Embryonic facial prominence (tissue), 1 donor: ENCODE data around the gene BCL2L13.
"Not testable (repeated sequence)": the region's sequence is repeated elsewhere in the genome, so short reads cannot be mapped to it uniquely, and the experiment has no call there.

Source experiments
- DNase-seq: peaks from one replicate; pipeline ENCODE4 v3.0.0-alpha.2; 2016; ENCODE audit errors: extremely low spot score

Gene BCL2L13

GRCh38 chr22:17694193-17694592 lies 55.6 kb downstream of the BCL2L13 start:
- no peak for DNase-seq

DNA sequence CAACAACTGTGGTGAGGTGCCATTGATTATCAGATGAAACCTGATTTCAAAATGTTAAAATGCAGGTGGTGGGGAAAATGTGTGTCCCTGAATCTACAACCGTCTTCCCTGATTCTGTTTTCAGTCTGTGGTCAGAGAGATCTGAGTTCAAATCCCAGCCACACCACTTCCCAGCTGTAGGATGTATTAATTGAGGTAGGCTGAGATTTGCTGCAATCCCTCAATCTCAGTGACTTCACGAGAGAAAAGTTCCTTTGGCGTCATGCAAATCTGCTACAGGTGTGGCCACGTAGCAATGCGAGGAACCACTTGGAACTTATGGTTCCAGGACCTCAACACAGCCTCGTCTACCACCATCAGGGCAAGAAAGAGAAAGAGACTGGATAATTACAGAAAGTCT lies 56.2 kb downstream of the BCL2L13 start:
- DNase-seq = no peak

- DNase-seq = no peak
Observed at GRCh38 chr22:17695986-17696385, 57.4 kb downstream of the BCL2L13 start.

DNA sequence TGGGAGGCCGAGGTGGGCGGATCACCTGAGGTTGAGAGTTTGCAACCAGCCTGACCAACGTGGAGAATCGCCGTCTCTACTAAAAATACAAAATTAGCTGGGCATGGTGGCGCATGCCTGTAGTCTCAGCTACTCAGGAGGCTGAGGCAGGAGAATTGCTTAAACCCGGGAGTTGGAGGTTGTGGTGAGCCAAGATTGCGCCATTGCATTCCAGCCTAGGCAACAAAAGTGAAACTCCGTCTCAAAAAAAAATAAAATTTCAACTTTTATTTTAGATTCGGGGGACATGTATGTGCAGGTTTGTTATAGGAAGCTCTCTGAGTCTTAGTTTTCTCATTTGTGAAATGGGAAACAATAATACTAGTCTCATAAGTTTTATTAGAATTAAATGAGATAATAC lies 58.6 kb downstream of the BCL2L13 start:
- DNase-seq = not testable (repeated sequence)

DNA sequence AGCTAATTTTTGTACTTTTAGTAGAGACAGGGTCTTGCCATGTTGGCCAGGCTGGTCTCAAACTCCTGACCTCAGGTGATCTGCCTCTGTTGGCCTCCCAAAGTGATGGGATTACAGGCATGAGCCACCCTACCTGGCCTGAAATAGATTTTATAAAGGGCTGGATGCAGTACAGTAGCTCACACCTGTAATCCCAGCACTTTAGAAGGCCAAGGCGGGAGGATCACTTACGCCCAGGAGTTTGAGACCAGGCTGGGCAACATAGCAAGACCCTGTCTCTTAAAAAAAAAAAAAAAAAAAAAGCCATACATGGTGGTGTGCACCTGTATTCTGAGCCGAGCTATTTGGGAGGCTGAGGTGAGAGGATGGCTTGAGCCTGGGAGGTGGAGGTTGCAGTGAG lies 59.7 kb downstream of the BCL2L13 start:
- DNase-seq = not testable (repeated sequence)

GRCh38 chr22:17698948-17699347 lies 60.4 kb downstream of the BCL2L13 start:
- DNase-seq = no peak

DNA sequence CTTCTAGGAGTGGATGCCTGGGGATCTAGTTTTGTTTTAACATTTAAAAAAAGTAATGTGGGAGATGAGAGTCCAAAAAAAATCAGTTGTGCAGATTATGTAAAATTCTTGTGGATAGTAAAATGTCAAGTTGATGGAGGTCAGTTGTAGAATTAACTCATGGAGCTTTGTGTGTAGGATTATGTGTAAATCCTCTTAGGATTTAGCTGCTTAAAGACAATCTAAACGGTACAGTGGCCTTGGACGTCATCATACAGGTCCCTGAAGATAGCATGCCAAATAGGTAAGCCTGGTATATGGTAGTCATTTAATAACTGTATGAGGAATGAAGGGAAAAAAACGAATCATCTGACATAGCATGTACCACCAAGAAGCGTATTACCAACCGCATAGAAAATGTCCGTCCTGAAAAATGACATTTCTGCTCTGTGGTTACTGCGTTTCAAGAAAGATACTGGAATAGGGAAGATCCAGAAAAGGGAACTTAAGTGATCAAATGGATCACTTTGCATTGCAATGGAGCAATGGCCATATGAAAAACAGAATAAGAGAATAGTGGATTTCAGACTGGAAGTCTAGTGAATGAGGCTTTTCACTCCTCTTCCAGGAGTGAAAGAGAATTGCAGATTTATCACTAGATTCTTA lies 61.3 kb downstream of the BCL2L13 start:
- DNase-seq = no peak

DNA sequence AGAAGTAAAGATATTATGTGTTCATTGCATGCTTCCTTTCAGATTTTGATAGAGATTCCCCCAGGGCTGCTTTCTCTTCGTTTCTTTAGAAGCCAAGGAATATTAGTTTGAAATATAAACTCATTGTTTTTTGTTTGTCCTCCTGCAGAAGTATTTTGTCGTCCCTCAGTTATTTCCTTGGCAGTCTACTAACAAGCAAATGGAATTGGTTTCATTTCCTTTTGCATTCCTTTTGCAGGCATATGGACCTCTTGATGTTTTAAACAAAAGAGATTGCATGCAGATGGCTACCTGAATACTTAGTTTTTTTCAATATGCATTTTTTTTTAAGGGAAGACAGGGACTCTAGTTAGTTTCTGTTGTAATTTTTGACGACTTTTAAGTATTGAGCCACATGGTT lies 62.2 kb downstream of the BCL2L13 start:
- no peak for DNase-seq

- DNase-seq = no peak
Observed at GRCh38 chr22:17703811-17704210, 65.3 kb downstream of the BCL2L13 start.

- no peak for DNase-seq
Observed at GRCh38 chr22:17705546-17705945, 67.0 kb downstream of the BCL2L13 start.

DNA sequence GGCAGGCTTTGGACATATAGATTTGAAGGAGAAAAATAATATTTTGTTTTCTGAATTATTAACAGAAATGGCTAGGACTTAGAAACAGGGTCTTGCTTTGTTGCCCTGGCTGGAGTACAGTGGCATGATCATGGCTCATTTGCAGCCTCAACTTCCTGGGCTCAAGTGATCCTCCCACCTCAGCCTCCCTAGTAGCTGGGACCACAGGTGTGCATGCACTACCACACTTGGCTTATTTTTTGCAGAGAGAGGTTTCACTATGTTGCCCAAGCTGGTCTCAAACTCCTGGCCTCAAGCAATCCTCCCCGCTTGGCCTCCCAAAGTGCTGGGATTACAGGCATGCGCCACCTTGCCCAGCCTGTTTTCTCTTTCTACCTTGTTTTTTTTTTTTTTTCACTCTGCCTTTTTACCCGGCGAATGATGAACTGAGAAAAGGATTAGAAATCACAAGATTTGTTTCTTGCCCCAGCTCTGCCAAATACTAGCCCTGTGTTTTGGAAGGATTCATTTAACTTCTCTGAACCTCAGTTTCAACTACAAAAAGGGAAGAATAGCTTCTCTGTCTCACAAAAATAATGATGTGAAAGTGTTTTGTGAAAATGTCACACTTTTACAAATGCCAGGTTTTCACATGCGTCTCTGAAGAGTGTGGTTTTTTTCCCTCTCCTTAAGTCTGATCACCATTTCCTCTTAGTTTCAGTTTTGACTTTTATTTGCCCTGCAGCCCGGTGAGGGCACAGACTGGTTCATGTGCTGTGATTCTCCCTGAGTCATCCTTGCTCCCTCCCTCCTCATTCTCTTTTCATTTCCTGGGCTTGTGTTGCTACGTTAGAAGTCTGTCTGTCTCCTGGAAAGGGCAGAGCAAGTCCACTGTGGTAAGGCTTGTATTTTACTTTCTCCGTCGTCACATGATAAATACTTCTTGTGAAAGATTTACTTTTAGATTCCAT lies 67.7 kb downstream of the BCL2L13 start:
- DNase-seq = no peak

DNA sequence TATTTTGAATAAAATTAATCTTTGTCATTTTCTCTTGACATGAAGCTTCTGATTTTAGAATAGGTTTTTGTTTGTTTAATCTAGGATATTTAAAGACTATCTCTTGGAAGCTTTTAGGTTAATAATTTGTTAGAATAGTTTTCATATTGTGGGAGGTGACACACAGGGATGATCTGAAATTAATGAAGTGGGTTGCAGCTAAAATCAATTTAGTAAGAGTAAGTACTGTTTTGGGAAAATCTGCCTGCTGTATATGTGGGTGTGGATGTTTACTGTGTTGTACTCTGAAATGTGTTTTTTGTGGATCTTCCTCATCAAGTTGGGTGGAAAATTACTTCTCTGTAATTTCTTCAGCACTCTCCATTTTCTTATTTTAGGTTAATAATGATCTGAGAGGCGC lies 68.4 kb downstream of the BCL2L13 start:
- no peak for DNase-seq

GRCh38 chr22:17707526-17707925 lies 69.0 kb downstream of the BCL2L13 start:
- no peak for DNase-seq

- no peak for DNase-seq
Observed at GRCh38 chr22:17710023-17710422, 71.5 kb downstream of the BCL2L13 start.

- DNase-seq = no peak
Observed at GRCh38 chr22:17712441-17712840, 73.9 kb downstream of the BCL2L13 start.

DNA sequence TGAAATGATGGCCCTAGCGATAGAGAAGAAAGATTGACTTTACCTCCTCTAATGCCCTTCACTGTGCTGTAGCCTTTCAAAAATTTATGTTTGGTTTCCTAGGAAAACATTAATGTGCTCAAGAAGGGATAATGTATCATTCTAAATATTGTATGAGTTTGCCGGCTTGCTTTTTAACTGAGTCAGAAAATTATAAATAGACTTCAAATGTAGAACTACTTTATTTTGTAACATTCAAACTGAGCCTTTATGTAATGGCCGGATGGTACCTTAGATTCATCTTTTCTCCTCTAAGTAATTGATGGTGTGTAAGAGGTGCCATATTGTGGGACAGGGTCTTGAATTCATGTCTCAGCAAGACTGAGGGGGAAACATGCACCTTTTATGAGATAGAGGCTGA lies 78.0 kb downstream of the BCL2L13 start:
- no peak for DNase-seq

DNA sequence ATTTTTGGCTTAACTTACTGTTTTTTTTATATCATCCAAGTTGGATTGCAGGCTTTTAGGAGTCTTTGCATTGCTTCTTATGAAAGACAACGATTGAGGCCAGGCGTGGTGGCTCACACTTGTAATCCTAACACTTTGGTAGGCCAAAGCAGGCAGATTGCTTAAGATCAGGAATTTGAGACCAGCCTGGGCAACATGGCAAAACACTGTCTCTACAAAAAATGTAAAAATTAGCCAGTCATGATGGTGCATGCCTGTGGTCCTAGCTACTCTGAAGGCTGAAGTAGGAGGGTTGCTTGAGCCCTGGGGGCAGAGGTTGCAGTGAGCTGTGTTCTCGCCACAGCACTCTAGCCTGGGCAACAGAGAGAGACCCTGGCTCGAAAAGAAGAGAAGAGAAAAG lies 79.2 kb downstream of the BCL2L13 start:
- no peak for DNase-seq

- DNase-seq = no peak
Observed at GRCh38 chr22:17719911-17720310, 81.4 kb downstream of the BCL2L13 start.

GRCh38 chr22:17724241-17724640 lies 85.7 kb downstream of the BCL2L13 start:
- no peak for DNase-seq

- DNase-seq = no peak
Observed at GRCh38 chr22:17724678-17725499, 86.3 kb downstream of the BCL2L13 start.

GRCh38 chr22:17725500-17725796 lies 86.9 kb downstream of the BCL2L13 start:
- DNase-seq = no peak
